DOHH2 (cell line): Measurements from ENCODE around the gene TUBAL3.

Experiments
- EZH2phosphoT487 ChIP-seq: fragments of 200-600 bp; sonication (generic); IDR thresholded peaks from 2 replicates; pipeline ENCODE4 v1.6.1; 2017; ENCODE audit warnings: borderline replicate concordance, mild to moderate bottlenecking, antibody characterized with exemption, low read length, moderate library complexity, mixed read lengths
- TF ChIP-seq, protein P1 (sequence below): fragments of 200-600 bp; sonication (generic); IDR thresholded peaks from one replicate; pipeline ENCODE4 v1.5.1; 2014; ENCODE audit warnings: antibody characterized with exemption, mild to moderate bottlenecking, low read depth, low read length; ENCODE audit not compliant: poor library complexity, severe bottlenecking

- TF ChIP-seq, protein P1, sequence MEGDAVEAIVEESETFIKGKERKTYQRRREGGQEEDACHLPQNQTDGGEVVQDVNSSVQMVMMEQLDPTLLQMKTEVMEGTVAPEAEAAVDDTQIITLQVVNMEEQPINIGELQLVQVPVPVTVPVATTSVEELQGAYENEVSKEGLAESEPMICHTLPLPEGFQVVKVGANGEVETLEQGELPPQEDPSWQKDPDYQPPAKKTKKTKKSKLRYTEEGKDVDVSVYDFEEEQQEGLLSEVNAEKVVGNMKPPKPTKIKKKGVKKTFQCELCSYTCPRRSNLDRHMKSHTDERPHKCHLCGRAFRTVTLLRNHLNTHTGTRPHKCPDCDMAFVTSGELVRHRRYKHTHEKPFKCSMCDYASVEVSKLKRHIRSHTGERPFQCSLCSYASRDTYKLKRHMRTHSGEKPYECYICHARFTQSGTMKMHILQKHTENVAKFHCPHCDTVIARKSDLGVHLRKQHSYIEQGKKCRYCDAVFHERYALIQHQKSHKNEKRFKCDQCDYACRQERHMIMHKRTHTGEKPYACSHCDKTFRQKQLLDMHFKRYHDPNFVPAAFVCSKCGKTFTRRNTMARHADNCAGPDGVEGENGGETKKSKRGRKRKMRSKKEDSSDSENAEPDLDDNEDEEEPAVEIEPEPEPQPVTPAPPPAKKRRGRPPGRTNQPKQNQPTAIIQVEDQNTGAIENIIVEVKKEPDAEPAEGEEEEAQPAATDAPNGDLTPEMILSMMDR = no peak
- no peak for TF ChIP-seq EZH2phosphoT487
Observed at GRCh38 chr10:5399332-5399731, 5.3 kb downstream of the TUBAL3 start.
